Fibroblast of lung (primary cell): ENCODE results near the gene PGAP2.

Experiments used
- EZH2 ChIP-seq: IDR thresholded peaks from 2 replicates; pipeline ENCODE4 v1.5.1; 2012; ENCODE audit warnings: low read length, control low read depth, mild to moderate bottlenecking; ENCODE audit errors: missing control alignments
- TF ChIP-seq, protein P1 (sequence below), 2 donors: IDR thresholded peaks in 1 of 2; conservative IDR thresholded peaks in 1 of 2; 1 replicate in 1 of 2; 2 replicates in 1 of 2; pipeline ENCODE4 v1.5.1; 2011 to 2012; ENCODE audit warnings: low read length in 2 of 2, control low read depth in 1 of 2, inconsistent platforms in 1 of 2, low read depth in 1 of 2, mild to moderate bottlenecking in 1 of 2

- TF ChIP-seq, protein P1, sequence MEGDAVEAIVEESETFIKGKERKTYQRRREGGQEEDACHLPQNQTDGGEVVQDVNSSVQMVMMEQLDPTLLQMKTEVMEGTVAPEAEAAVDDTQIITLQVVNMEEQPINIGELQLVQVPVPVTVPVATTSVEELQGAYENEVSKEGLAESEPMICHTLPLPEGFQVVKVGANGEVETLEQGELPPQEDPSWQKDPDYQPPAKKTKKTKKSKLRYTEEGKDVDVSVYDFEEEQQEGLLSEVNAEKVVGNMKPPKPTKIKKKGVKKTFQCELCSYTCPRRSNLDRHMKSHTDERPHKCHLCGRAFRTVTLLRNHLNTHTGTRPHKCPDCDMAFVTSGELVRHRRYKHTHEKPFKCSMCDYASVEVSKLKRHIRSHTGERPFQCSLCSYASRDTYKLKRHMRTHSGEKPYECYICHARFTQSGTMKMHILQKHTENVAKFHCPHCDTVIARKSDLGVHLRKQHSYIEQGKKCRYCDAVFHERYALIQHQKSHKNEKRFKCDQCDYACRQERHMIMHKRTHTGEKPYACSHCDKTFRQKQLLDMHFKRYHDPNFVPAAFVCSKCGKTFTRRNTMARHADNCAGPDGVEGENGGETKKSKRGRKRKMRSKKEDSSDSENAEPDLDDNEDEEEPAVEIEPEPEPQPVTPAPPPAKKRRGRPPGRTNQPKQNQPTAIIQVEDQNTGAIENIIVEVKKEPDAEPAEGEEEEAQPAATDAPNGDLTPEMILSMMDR (conservative IDR thresholded peaks at IDR 0.05 in 1 of 2, IDR thresholded peaks at IDR 0.05 in 1 of 2; ENCODE audit: low read depth in 1 of 2, low read length in 2 of 2), result peak; percentile 14 to 22
- no peak for TF ChIP-seq EZH2
Measured at GRCh38 chr11:3808861-3809623, 682 bp downstream of the PGAP2 start.
